Measurements from ENCODE around the gene MAPKAPK5. TPM values are rescaled to one million over a fixed set of nuclear protein-coding genes. Genes with fewer than 3 reads are reported as not detected.
"Not testable (repeated sequence)": the region's sequence is repeated elsewhere in the genome, so short reads cannot be mapped to it uniquely, and the experiment has no call there.

The MAPKAPK5 gene
- total RNA-seq, 1 experiment from 2014 or later = 85.7 TPM

GRCh38 chr12:111816065-111816615, 25.9 kb upstream of the MAPKAPK5 start:
- H3K4me1 Mint-ChIP-seq = peaks cover 20 to 22% of the 10 kb centered on the region in 2 experiments
- no CpG with 5 or more reads among the region's 6 CpGs for WGBS (ENCODE audit: extremely low coverage, insufficient read length, low lambda C conversion rate)

GRCh38 chr12:111816898-111817297, 25.1 kb upstream of the MAPKAPK5 start:
- not testable (repeated sequence) for DNase-seq; H2BK5ac ChIP-seq (ENCODE audit: insufficient read length, low read length); H2AFZ ChIP-seq (ENCODE audit: low read length); H3K9ac ChIP-seq (ENCODE audit: extremely low read depth, insufficient read length, low read length); H4K8ac ChIP-seq (replicated peaks; ENCODE audit: insufficient read length, low read depth, low read length); H3K4ac ChIP-seq (ENCODE audit: low read depth, low read length); H2BK12ac ChIP-seq (ENCODE audit: insufficient read length, low read depth, low read length); H4K91ac ChIP-seq (ENCODE audit: insufficient read length, low read depth, low read length); H3T11ph ChIP-seq (ENCODE audit: low read length); H3K4me2 ChIP-seq (ENCODE audit: insufficient read depth, insufficient read length, low read length); H3K27ac ChIP-seq (ENCODE audit: insufficient read length, low read depth, low read length); H3K9me3 Mint-ChIP-seq; H3K27me3 Mint-ChIP-seq (ENCODE audit: low read depth); H3K79me2 ChIP-seq (ENCODE audit: insufficient read depth, low read length); H4K5ac ChIP-seq (ENCODE audit: insufficient read length, low read depth, low read length); H3K23ac ChIP-seq (ENCODE audit: insufficient read length, low read depth, low read length); H3K4me3 Mint-ChIP-seq; H3K36me3 Mint-ChIP-seq (ENCODE audit: insufficient read depth in 1 of 3, low read depth in 3 of 3); H2BK20ac ChIP-seq (ENCODE audit: low read depth, low read length, poor library complexity, severe bottlenecking); H2BK120ac ChIP-seq (ENCODE audit: low read depth, low read length, poor library complexity, severe bottlenecking); H4K20me1 ChIP-seq (ENCODE audit: control insufficient read depth, insufficient read depth, insufficient read length); H3K14ac ChIP-seq (ENCODE audit: insufficient read depth, low read length); H3K27me3 ChIP-seq (ENCODE audit: insufficient read depth, low read length); H3K18ac ChIP-seq (ENCODE audit: insufficient read length, low read depth, low read length); H3K56ac ChIP-seq (ENCODE audit: insufficient read length, low read depth, low read length); H3K23me2 ChIP-seq (ENCODE audit: insufficient read length, low read depth, low read length, poor library complexity, severe bottlenecking); H3K79me1 ChIP-seq (ENCODE audit: insufficient read depth, low read depth, low read length, poor library complexity, severe bottlenecking); H3K9me3 ChIP-seq (ENCODE audit: control insufficient read depth, low read depth, low read length); H2AK5ac ChIP-seq (ENCODE audit: insufficient read length, low read length); H2BK15ac ChIP-seq (ENCODE audit: low read depth, low read length); H3K4me1 ChIP-seq (ENCODE audit: insufficient read depth, low read length); H3K27ac Mint-ChIP-seq
- peaks cover 28 to 30% of the 10 kb centered on the region in 2 experiments for H3K4me1 Mint-ChIP-seq
- whole genome bisulfite sequencing (ENCODE audit: extremely low coverage, insufficient read length, low lambda C conversion rate) = no CpG with 5 or more reads among the region's 3 CpGs

More at GRCh38 chr12:111816065-111816615, 25.9 kb upstream of the MAPKAPK5 start:
- no peak overlapping the region for H3K18ac ChIP-seq (ENCODE audit: insufficient read length, low read depth, low read length)
- no peaks in the 10 kb centered on the region for H3K27me3 ChIP-seq (ENCODE audit: insufficient read depth, low read length)
- H3K23me2 ChIP-seq (ENCODE audit: insufficient read length, low read depth, low read length, poor library complexity, severe bottlenecking) = no peaks in the 10 kb centered on the region
- H4K91ac ChIP-seq (ENCODE audit: insufficient read length, low read depth, low read length) = no peak overlapping the region
- H4K20me1 ChIP-seq (ENCODE audit: control insufficient read depth, insufficient read depth, insufficient read length) = no peaks in the 10 kb centered on the region
- H3K27me3 Mint-ChIP-seq (ENCODE audit: low read depth) = no peaks in the 10 kb centered on the region; the same call in 1 of the 2 replicates
- no peak overlapping the region for H3K4me3 Mint-ChIP-seq
- no peak overlapping the region for H2BK120ac ChIP-seq (ENCODE audit: low read depth, low read length, poor library complexity, severe bottlenecking)
- H3K4ac ChIP-seq (ENCODE audit: low read depth, low read length) = no peak overlapping the region
- no peak overlapping the region for H3K14ac ChIP-seq (ENCODE audit: insufficient read depth, low read length)
- no peak overlapping the region for H4K8ac ChIP-seq (replicated peaks; ENCODE audit: insufficient read length, low read depth, low read length)
- no peak overlapping the region for H3K56ac ChIP-seq (ENCODE audit: insufficient read length, low read depth, low read length)
- H3K23ac ChIP-seq (ENCODE audit: insufficient read length, low read depth, low read length) = no peak overlapping the region
- no peak overlapping the region for H2BK20ac ChIP-seq (ENCODE audit: low read depth, low read length, poor library complexity, severe bottlenecking)
- DNase-seq = no peak
- no peaks in the 10 kb centered on the region for H3K79me1 ChIP-seq (ENCODE audit: insufficient read depth, low read depth, low read length, poor library complexity, severe bottlenecking)
- no peaks in the 10 kb centered on the region for H3K9me3 ChIP-seq (ENCODE audit: control insufficient read depth, low read depth, low read length)
- peaks cover 4% of the 10 kb centered on the region in 2 experiments; a peak in 4 of 5 replicates for H3K9me3 Mint-ChIP-seq
- H3K27ac Mint-ChIP-seq = no peak overlapping the region
- H3T11ph ChIP-seq (ENCODE audit: low read length) = no peak overlapping the region
- no peak overlapping the region for H2BK15ac ChIP-seq (ENCODE audit: low read depth, low read length)
- no peaks in the 10 kb centered on the region for H3K4me1 ChIP-seq (ENCODE audit: insufficient read depth, low read length)
- H3K27ac ChIP-seq (ENCODE audit: insufficient read length, low read depth, low read length) = no peak overlapping the region
- H2BK12ac ChIP-seq (ENCODE audit: insufficient read length, low read depth, low read length) = no peak overlapping the region
- no peak overlapping the region for H2BK5ac ChIP-seq (ENCODE audit: insufficient read length, low read length)
- no peak overlapping the region for H2AK5ac ChIP-seq (ENCODE audit: insufficient read length, low read length)
- H3K9ac ChIP-seq (ENCODE audit: extremely low read depth, insufficient read length, low read length) = no peak overlapping the region
- no peak overlapping the region for H4K5ac ChIP-seq (ENCODE audit: insufficient read length, low read depth, low read length)
- no peak overlapping the region for H2AFZ ChIP-seq (ENCODE audit: low read length)
- H3K4me2 ChIP-seq (ENCODE audit: insufficient read depth, insufficient read length, low read length) = no peak overlapping the region
- H3K79me2 ChIP-seq (ENCODE audit: insufficient read depth, low read length) = no peaks in the 10 kb centered on the region
- peaks cover 5 to 7% (median 6%) of the 10 kb centered on the region in 3 experiments; a peak in 5 of 7 replicates for H3K36me3 Mint-ChIP-seq (ENCODE audit: insufficient read depth in 1 of 3, low read depth in 3 of 3)
- TF ChIP-seq CTCF (conservative IDR thresholded peaks at IDR 0.05) = no peak

Data from H9 (cell line).